HG03280 (cell line): ENCODE data around the gene TSPO2.

Experiments
- ATAC-seq: cut with Tn5 transposase; IDR thresholded peaks from one replicate; pipeline ENCODE4 v1.9.1; 2021; ENCODE audit warnings: mild to moderate bottlenecking, moderate library complexity; ENCODE audit not compliant: unreplicated experiment

Gene TSPO2

GRCh38 chr6:41027241-41027640 lies 15.0 kb upstream of the TSPO2 start:
- ATAC-seq: no peak

- ATAC-seq: peak; percentile 82
These were observed 14.3 kb upstream of the TSPO2 start for GRCh38 chr6:41027799-41028560.

GRCh38 chr6:41028561-41029412 lies 13.5 kb upstream of the TSPO2 start:
- ATAC-seq: peak; percentile 27

GRCh38 chr6:41032830-41033229 lies 9.4 kb upstream of the TSPO2 start:
- no peak for ATAC-seq

GRCh38 chr6:41033776-41034175 lies 8.5 kb upstream of the TSPO2 start:
- ATAC-seq: no peak

- no peak for ATAC-seq
These were observed 6.1 kb upstream of the TSPO2 start for GRCh38 chr6:41036186-41036585.

- no peak for ATAC-seq
These were observed 5.7 kb upstream of the TSPO2 start for GRCh38 chr6:41036601-41037000.

- ATAC-seq: no peak
These were observed 5.0 kb upstream of the TSPO2 start for GRCh38 chr6:41037107-41037900.

GRCh38 chr6:41038205-41038604 lies 4.1 kb upstream of the TSPO2 start:
- ATAC-seq: no peak

- ATAC-seq: no peak
These were observed 2.9 kb upstream of the TSPO2 start, which contains the start of gene UNC5CL for GRCh38 chr6:41039060-41039998. TSS of gene UNC5CL (minus strand) at chr6:41039221. CDS start at chr6:41035074, 4,147 bp downstream.

GRCh38 chr6:41040101-41040939 lies 1.9 kb upstream of the TSPO2 start:
- no peak for ATAC-seq

- ATAC-seq: no peak
These were observed 1.2 kb upstream of the TSPO2 start for GRCh38 chr6:41040940-41041536.

- ATAC-seq: no peak
These were observed 884 bp downstream of the TSPO2 start for GRCh38 chr6:41043151-41043550.

- ATAC-seq: no peak
These were observed 3.4 kb downstream of the TSPO2 start for GRCh38 chr6:41045664-41046063.

- ATAC-seq: no peak
These were observed 3.8 kb downstream of the TSPO2 start for GRCh38 chr6:41046084-41046483.

- no peak for ATAC-seq
These were observed 5.0 kb downstream of the TSPO2 start for GRCh38 chr6:41047306-41047705.

GRCh38 chr6:41047745-41048732 lies 5.8 kb downstream of the TSPO2 start:
- ATAC-seq: no peak

GRCh38 chr6:41049521-41049920 lies 7.3 kb downstream of the TSPO2 start:
- no peak for ATAC-seq
